Measurements from ENCODE around the gene GPC6. TPM values are rescaled to one million over a fixed set of nuclear protein-coding genes. Genes with fewer than 3 reads are reported as not detected.

GPC6 gene
- polyA plus RNA-seq, 1 donor from 2014 or later: 9.0 TPM

- Histone ChIP-seq H3K9me3 (ENCODE audit: low read length) (no peaks in the 10 kb centered on the region), H3K79me2 (replicated peaks; ENCODE audit: insufficient read depth, low read length) (peaks cover 51% of the 10 kb centered on the region)
These were observed 2.0 kb downstream of the GPC6 start for GRCh38 chr13:93228643-93228937.

GRCh38 chr13:93230261-93230855, 3.8 kb downstream of the GPC6 start:
- H3K79me2 ChIP-seq (replicated peaks; ENCODE audit: insufficient read depth, low read length): peaks cover 54% of the 10 kb centered on the region
- no peaks in the 10 kb centered on the region for H3K9me3 ChIP-seq (ENCODE audit: low read length)
- H3K27ac ChIP-seq (ENCODE audit: low read length): no peak overlapping the region
- H3K9ac ChIP-seq (ENCODE audit: low read length): no peak overlapping the region
- peaks cover 4% of the 10 kb centered on the region for H3F3A ChIP-seq (ENCODE audit: insufficient read depth, low read length, poor library complexity, severe bottlenecking)
- TF ChIP-seq TAF1 (IDR thresholded peaks at IDR 0.05; ENCODE audit: low read depth) (no peak), MXI1 (conservative IDR thresholded peaks at IDR 0.05; ENCODE audit: poor library complexity, severe bottlenecking) (no peak), EP300 (conservative IDR thresholded peaks at IDR 0.05; ENCODE audit: poor library complexity, severe bottlenecking) (no peak), EZH2 (IDR thresholded peaks at IDR 0.05; ENCODE audit: borderline replicate concordance, insufficient read depth, low read length, poor library complexity, severe bottlenecking) (no peak), CTCF (IDR thresholded peaks at IDR 0.05; ENCODE audit: poor library complexity, severe bottlenecking) (no peak), RAD21 (conservative IDR thresholded peaks at IDR 0.05) (no peak), SMC3 (conservative IDR thresholded peaks at IDR 0.05; ENCODE audit: poor library complexity) (no peak)
- H3K9me2 ChIP-seq (ENCODE audit: insufficient read depth, low read length): no peaks in the 10 kb centered on the region
- H2AFZ ChIP-seq (ENCODE audit: low read depth, low read length): no peak overlapping the region
- H3K4me3 ChIP-seq (ENCODE audit: low read length): peak overlapping the region; percentile 85
- no peaks in the 10 kb centered on the region for H4K20me1 ChIP-seq (ENCODE audit: insufficient read depth)
- H3K36me3 ChIP-seq (ENCODE audit: insufficient read depth, low read length): no peaks in the 10 kb centered on the region
- H3K4me2 ChIP-seq (ENCODE audit: low read length): peak overlapping the region; percentile 65
- H3K27me3 ChIP-seq (ENCODE audit: insufficient read depth, low read depth, low read length): no peaks in the 10 kb centered on the region

More at GRCh38 chr13:93228643-93228937, 2.0 kb downstream of the GPC6 start:
- H2AFZ ChIP-seq (ENCODE audit: low read depth, low read length): peak overlapping the region; percentile 48
- H3K9ac ChIP-seq (ENCODE audit: low read length): peak overlapping the region; percentile 78
- peak overlapping the region; percentile 85 for H3K4me3 ChIP-seq (ENCODE audit: low read length)
- peak overlapping the region; percentile 65 for H3K4me2 ChIP-seq (ENCODE audit: low read length)
- H3K27ac ChIP-seq (ENCODE audit: low read length): peak overlapping the region; percentile 81
- no peaks in the 10 kb centered on the region for H3K9me2 ChIP-seq (ENCODE audit: insufficient read depth, low read length)
- no peaks in the 10 kb centered on the region for H3K36me3 ChIP-seq (ENCODE audit: insufficient read depth, low read length)
- H3F3A ChIP-seq (ENCODE audit: insufficient read depth, low read length, poor library complexity, severe bottlenecking): peaks cover 4% of the 10 kb centered on the region
- no peaks in the 10 kb centered on the region for H4K20me1 ChIP-seq (ENCODE audit: insufficient read depth)
- no peaks in the 10 kb centered on the region for H3K27me3 ChIP-seq (ENCODE audit: insufficient read depth, low read depth, low read length)
- peak; percentile 15 for TF ChIP-seq RAD21 (conservative IDR thresholded peaks at IDR 0.05)
- TF ChIP-seq EP300 (conservative IDR thresholded peaks at IDR 0.05; ENCODE audit: poor library complexity, severe bottlenecking): no peak
- TF ChIP-seq MXI1 (conservative IDR thresholded peaks at IDR 0.05; ENCODE audit: poor library complexity, severe bottlenecking): peak; percentile 57
- TF ChIP-seq POLR2AphosphoS5 (IDR thresholded peaks at IDR 0.05): no peak
- TF ChIP-seq CTCF (IDR thresholded peaks at IDR 0.05; ENCODE audit: poor library complexity, severe bottlenecking): no peak
- TF ChIP-seq TAF1 (IDR thresholded peaks at IDR 0.05; ENCODE audit: low read depth): no peak
- peak; percentile 45 for TF ChIP-seq SMC3 (conservative IDR thresholded peaks at IDR 0.05; ENCODE audit: poor library complexity)
- TF ChIP-seq REST (IDR thresholded peaks at IDR 0.05; ENCODE audit: borderline replicate concordance): no peak
- no peak for TF ChIP-seq EZH2 (IDR thresholded peaks at IDR 0.05; ENCODE audit: borderline replicate concordance, insufficient read depth, low read length, poor library complexity, severe bottlenecking)

All from neural cell (in vitro differentiated cells).